MM.1S (cell line): Measurements from ENCODE around the gene GRAMD1A.

Experiments used
- DNase-seq: peaks from one replicate; pipeline ENCODE4 v3.0.0-alpha.2; 2015
- H2AFZ ChIP-seq: fragments of 300-600 bp; sonication (generic); 2 replicates; pipeline ENCODE4 v1.6.0; 2016; ENCODE audit warnings: antibody characterized with exemption, low read length
- H3F3A ChIP-seq: fragments of 300-600 bp; sonication (generic); 2 replicates; pipeline ENCODE4 v1.6.1; 2016; ENCODE audit warnings: mild to moderate bottlenecking, antibody characterized with exemption, low read length, moderate library complexity, mixed read lengths; ENCODE audit not compliant: insufficient read depth
- H3K27ac ChIP-seq: fragments of 300-600 bp; sonication (generic); 2 replicates; pipeline ENCODE4 v1.5.1; 2016; ENCODE audit warnings: mild to moderate bottlenecking, low read length
- H3K27me3 ChIP-seq: fragments of 300-600 bp; sonication (generic); replicated peaks from 2 replicates; pipeline ENCODE4 v1.6.0; 2016; ENCODE audit warnings: low read length; ENCODE audit not compliant: insufficient read depth
- H3K36me3 ChIP-seq: fragments of 300-600 bp; sonication (generic); replicated peaks from 2 replicates; pipeline ENCODE4 v1.6.1; 2016; ENCODE audit warnings: mild to moderate bottlenecking, low read length, mixed read lengths; ENCODE audit not compliant: insufficient read depth
- H3K4me1 ChIP-seq: fragments of 300-600 bp; sonication (generic); 2 replicates; pipeline ENCODE4 v1.6.1; 2016; ENCODE audit warnings: low read length, mixed read lengths
- H3K4me2 ChIP-seq: fragments of 300-600 bp; sonication (generic); 2 replicates; pipeline ENCODE4 v1.6.0; 2016; ENCODE audit warnings: low read depth, low read length
- H3K4me3 ChIP-seq: fragments of 300-600 bp; sonication (generic); 2 replicates; pipeline ENCODE4 v1.5.1; 2016; ENCODE audit warnings: low read length, mixed read lengths
- H3K79me2 ChIP-seq: fragments of 300-600 bp; sonication (generic); 2 replicates; pipeline ENCODE4 v1.6.1; 2016; ENCODE audit warnings: mixed run types, low read length, mixed read lengths
- H3K9ac ChIP-seq: fragments of 300-600 bp; sonication (generic); 2 replicates; pipeline ENCODE4 v1.6.1; 2016; ENCODE audit warnings: low read length, mixed read lengths
- H3K9me2 ChIP-seq: fragments of 300-600 bp; sonication (generic); replicated peaks from 2 replicates; pipeline ENCODE4 v1.6.1; 2016; ENCODE audit warnings: mild to moderate bottlenecking, low read length, mixed read lengths; ENCODE audit not compliant: insufficient read depth
- H3K9me3 ChIP-seq: fragments of 300-600 bp; sonication (generic); replicated peaks from 2 replicates; pipeline ENCODE4 v1.6.1; 2016; ENCODE audit warnings: mild to moderate bottlenecking, low read length, mixed read lengths; ENCODE audit not compliant: insufficient read depth
- H4K20me1 ChIP-seq: fragments of 300-600 bp; sonication (generic); 2 replicates; pipeline ENCODE4 v1.6.1; 2016; ENCODE audit warnings: mild to moderate bottlenecking, low read length, moderate library complexity, mixed read lengths; ENCODE audit not compliant: insufficient read depth
- CTCF ChIP-seq: fragments of 300-600 bp; sonication (generic); IDR thresholded peaks from 2 replicates; pipeline ENCODE4 v1.5.1; 2016; ENCODE audit warnings: antibody characterized with exemption, low read length, mixed read lengths
- EZH2 ChIP-seq: fragments of 300-600 bp; sonication (generic); optimal IDR thresholded peaks from 2 replicates; pipeline ENCODE3; 2017; ENCODE audit warnings: low read depth, mild to moderate bottlenecking, antibody characterized with exemption, low read length, mixed read lengths
- EZH2phosphoT487 ChIP-seq: fragments of 300-600 bp; sonication (generic); IDR thresholded peaks from 2 replicates; pipeline ENCODE4 v1.6.1; 2018; ENCODE audit warnings: antibody characterized with exemption, low read length

GRAMD1A gene

GRCh38 chr19:35032356-35032865 lies 32.3 kb downstream of the GRAMD1A start:
- DNase-seq = no peak
- Histone ChIP-seq H3K9me3 (no peaks in the 10 kb centered on the region), H3K4me3 (no peak overlapping the region), H3K27me3 (peaks cover 70% of the 10 kb centered on the region), H3K4me1 (no peaks in the 10 kb centered on the region), H3K36me3 (no peaks in the 10 kb centered on the region), H3K9ac (no peak overlapping the region), H3K4me2 (no peak overlapping the region), H2AFZ (no peak overlapping the region), H3K79me2 (no peaks in the 10 kb centered on the region), H3F3A (no peaks in the 10 kb centered on the region), H3K27ac (no peak overlapping the region), H4K20me1 (no peaks in the 10 kb centered on the region), H3K9me2 (no peaks in the 10 kb centered on the region)
- no peak for TF ChIP-seq EZH2phosphoT487

- Histone ChIP-seq H3K27me3 (peaks cover 78% of the 10 kb centered on the region), H4K20me1 (no peaks in the 10 kb centered on the region), H2AFZ (no peak overlapping the region), H3K4me1 (no peaks in the 10 kb centered on the region), H3K9me3 (no peaks in the 10 kb centered on the region), H3K27ac (no peak overlapping the region), H3K4me3 (no peak overlapping the region), H3F3A (no peaks in the 10 kb centered on the region), H3K9me2 (no peaks in the 10 kb centered on the region), H3K79me2 (no peaks in the 10 kb centered on the region), H3K9ac (no peak overlapping the region), H3K36me3 (no peaks in the 10 kb centered on the region), H3K4me2 (no peak overlapping the region)
- no peak for TF ChIP-seq CTCF
- no peak for TF ChIP-seq EZH2
- no peak for TF ChIP-seq EZH2phosphoT487
- DNase-seq = no peak
Observed at GRCh38 chr19:35033067-35034004, 33.2 kb downstream of the GRAMD1A start.

- Histone ChIP-seq H4K20me1 (no peaks in the 10 kb centered on the region), H3F3A (no peaks in the 10 kb centered on the region), H3K4me1 (no peaks in the 10 kb centered on the region), H3K4me3 (no peak overlapping the region), H2AFZ (no peak overlapping the region), H3K4me2 (no peak overlapping the region), H3K27me3 (peaks cover 86% of the 10 kb centered on the region), H3K9ac (no peak overlapping the region), H3K27ac (no peak overlapping the region), H3K36me3 (no peaks in the 10 kb centered on the region), H3K9me3 (no peaks in the 10 kb centered on the region), H3K79me2 (no peaks in the 10 kb centered on the region), H3K9me2 (no peaks in the 10 kb centered on the region)
- DNase-seq = no peak
- no peak for TF ChIP-seq EZH2phosphoT487
- TF ChIP-seq EZH2 = no peak
- no peak for TF ChIP-seq CTCF
Observed at GRCh38 chr19:35034005-35034502, 33.9 kb downstream of the GRAMD1A start.
